GM12878 (cell line): Measurements from ENCODE around the gene PLXNA2. TPM values are rescaled to one million over a fixed set of nuclear protein-coding genes. Genes with fewer than 3 reads are reported as not detected.

Experiments
- BMI1 ChIP-seq: fragments of 450-650 bp; IDR thresholded peaks from 2 replicates; pipeline ENCODE4 v1.6.1; 2016; ENCODE audit warnings: mild to moderate bottlenecking, moderate library complexity, borderline replicate concordance
- CEBPZ ChIP-seq: fragments of 150-350 bp; IDR thresholded peaks from 2 replicates; pipeline ENCODE4 v1.6.1; 2016; ENCODE audit warnings: low read depth, low read length
- ESRRA ChIP-seq: IDR thresholded peaks from 2 replicates; pipeline ENCODE4 v1.6.1; 2012; ENCODE audit warnings: mild to moderate bottlenecking, low read length, improper control_type of control experiment
- MYC ChIP-seq: IDR thresholded peaks from 2 replicates; pipeline ENCODE4 v1.6.1; 2011; ENCODE audit warnings: mild to moderate bottlenecking, low read length, moderate library complexity, inconsistent platforms; ENCODE audit not compliant: insufficient read depth, insufficient replicate concordance, insufficient read length, severe bottlenecking
- PRDM15 ChIP-seq: fragments of 450-650 bp; formaldehyde crosslinking; IDR thresholded peaks from 2 replicates; pipeline ENCODE4 v1.4.0; 2020; ENCODE audit warnings: mild to moderate bottlenecking, moderate library complexity
- SUZ12 ChIP-seq: fragments of 200-600 bp; sonication (generic); IDR thresholded peaks from one replicate; pipeline ENCODE4 v1.6.1; 2018; ENCODE audit warnings: antibody characterized with exemption, mild to moderate bottlenecking; ENCODE audit not compliant: unreplicated experiment
- polyA plus RNA-seq, 11 experiments: library from polyadenylated mRNA; depleted of rRNA in 4 of 11; unstranded in 6 of 11; stranded (reverse) in 5 of 11; fragments of >200 nt; fragmentation: Nextera tagmentation in 4 of 11; fragmentation: Illumina TruSeq in 1 of 11; extraction: Ambion mirVana in 4 of 11; extraction: Trizol in 1 of 11; gene quantifications; 1 replicate in 1 of 11; 2 replicates in 10 of 11; pipeline versions ENCODE4 v1.2.1 to v1.2.3, GENCODE V29; 2011 to 2016; ENCODE audit warnings: inconsistent platforms in 2 of 11, missing spikeins in 2 of 11, low read depth in 1 of 11
- total RNA-seq, 4 experiments: library from RNA; depleted of rRNA in 3 of 4; stranded (reverse); fragments of >200 nt in 3 of 4; fragmentation: Illumina TruSeq in 1 of 4; extraction: Trizol in 1 of 4; gene quantifications; 2 replicates each; pipeline versions ENCODE4 v1.2.1 to v1.2.3, GENCODE V29; 2013 to 2021

Gene PLXNA2
- total and polyA plus RNA-seq, 10 of the 15 experiments (the other 5 are each of a cell fraction or from before 2014, with no cell fraction given) = under 0.01 to 0.08 (median 0.07) TPM; not detected in 4

- TF ChIP-seq PRDM15 (CRISPR knock-in tag) = no peak
- no peak for TF ChIP-seq BMI1
- TF ChIP-seq SUZ12 = no peak
- TF ChIP-seq CEBPZ = no peak
- no peak for TF ChIP-seq ESRRA
- TF ChIP-seq MYC = no peak
- TF ChIP-seq, all 136 proteins: peak for 0
Observed at GRCh38 chr1:208257351-208257750, 13.2 kb upstream of the PLXNA2 start (continued).
